Ovary (tissue), 9 donors: Measurements from ENCODE around the gene TRPM5. TPM values are rescaled to one million over a fixed set of nuclear protein-coding genes. Genes with fewer than 3 reads are reported as not detected.
"Not testable (repeated sequence)": the region's sequence is repeated elsewhere in the genome, so short reads cannot be mapped to it uniquely, and the experiment has no call there.

Source experiments
- DNase-seq, 5 donors: peaks; one replicate each; pipeline ENCODE4 v3.0.0-alpha.2; 2019 to 2020
- H3K27ac ChIP-seq, 2 donors: fragments of 200-600 bp; one replicate each; pipeline versions ENCODE4 v1.5.1 to v1.8.0; 2019 to 2022
- H3K27me3 ChIP-seq: fragments of 200-600 bp; one replicate; pipeline ENCODE4 v1.8.0; 2022
- H3K36me3 ChIP-seq: fragments of 200-600 bp; sonication (generic); one replicate; pipeline ENCODE4 v1.5.1; 2019
- H3K4me1 ChIP-seq: one replicate; pipeline ENCODE4 v1.8.1; 2013; ENCODE audit warnings: mild to moderate bottlenecking, moderate library complexity; ENCODE audit not compliant: insufficient read depth
- H3K4me3 ChIP-seq: fragments of 200-600 bp; sonication (generic); one replicate; pipeline ENCODE4 v1.5.1; 2017
- H3K9me3 ChIP-seq, 2 donors: fragments of 200-600 bp in 1 of 2; sonication (generic) in 1 of 2; one replicate each; pipeline versions ENCODE4 v1.5.1 to v1.8.1; 2013 to 2019; ENCODE audit warnings: mild to moderate bottlenecking in 1 of 2, moderate library complexity in 1 of 2
- EP300 ChIP-seq: sonication (generic); formaldehyde crosslinking; IDR thresholded peaks from one replicate; pipeline ENCODE4 v1.6.1; 2017; ENCODE audit warnings: antibody characterized with exemption
- POLR2A ChIP-seq: fragments of 450-650 bp; IDR thresholded peaks from one replicate; pipeline ENCODE4 v1.6.1; 2017; ENCODE audit warnings: antibody characterized with exemption, mild to moderate bottlenecking, moderate library complexity
- WGBS, 3 donors: extraction: QIAGEN DNeasy Blood & Tissue Kit in 1 of 3; methylation state at CpG; one replicate each; pipeline versions ENCODE4 v1.1.5 to v1.1.7; 2013 to 2017; 5-methylcytosine and 5-hydroxymethylcytosine counted together
- intact Hi-C, 4 donors: fragments of 100-400 bp; cut with DNase I; formaldehyde crosslinking; loops; one replicate each; pipeline versions ENCODE4 v1.11.0 to v1.15.1; 2022 to 2023
- polyA plus RNA-seq, 2 donors: library from polyadenylated mRNA; stranded (reverse); fragments of 200-250 nt in 1 of 2; fragments of 350-450 nt in 1 of 2; fragmentation: Illumina TruSeq in 1 of 2; extraction: RNeasy Lipid Tissue Mini Kit (QIAGEN cat#74804) in 1 of 2; gene quantifications; one replicate each; pipeline ENCODE4 v1.2.3, GENCODE V29; 2013 to 2014
- total RNA-seq, 7 donors: library from RNA; depleted of rRNA in 2 of 7; stranded (reverse); fragments of >200 nt in 2 of 7; fragmentation: NEBNext Ultra II Directional in 3 of 7; extraction: Animal tissue kit (Norgen Biotek cat#: 25700) in 3 of 7; gene quantifications; one replicate each; pipeline versions ENCODE4 v1.1.0 to v1.2.4, GENCODE V29; 2016 to 2023
- TF ChIP-seq, protein P1 (sequence below), 3 donors: fragments of 450-650 bp in 2 of 3; fragments of 200-600 bp in 1 of 3; IDR thresholded peaks; one replicate each; pipeline versions ENCODE4 v1.5.1 to v1.8.0; 2016 to 2022; ENCODE audit warnings: antibody characterized with exemption in 3 of 3, mild to moderate bottlenecking in 1 of 3
- donor health status: DM: no; HTN: no; CAD: no; lungs with moderate emphysema.
- donor health status: DM: no; HTN: no; CAD: no.
- donor health status: Bipolar disorder and iron deficiency.
- donor health status: DM: yes; HTN: yes; CAD: no.
- donor health status: DM: no; HTN: no; CAD: no.
- donor health status: DM: yes; HTN: yes; CAD: no.

The TRPM5 gene
- total and polyA plus RNA-seq, 9 donors: 0.05 to 0.11 (median 0.08) TPM; not detected in 6

DNA sequence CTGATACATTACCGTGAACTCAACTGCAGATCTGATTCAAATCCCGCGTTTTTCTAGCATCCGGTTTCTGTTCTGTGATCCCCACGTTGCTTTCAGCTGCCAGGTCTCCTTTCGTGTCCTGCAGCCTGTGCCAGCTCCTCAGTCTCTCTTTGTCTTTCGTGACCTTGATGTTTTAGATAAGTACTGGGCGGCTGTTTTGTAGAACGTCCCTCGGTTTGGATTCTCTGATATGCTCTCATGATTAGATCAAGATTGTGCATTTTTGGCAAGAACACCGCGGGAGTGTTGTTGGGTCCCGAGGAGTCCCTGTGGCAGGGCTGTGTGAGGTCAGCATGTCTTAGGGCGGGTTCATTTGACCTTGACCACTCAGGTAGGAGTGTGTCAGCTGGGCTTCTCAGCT, 39.1 kb upstream of the TRPM5 start:
- Histone ChIP-seq H3K27me3 (no peaks in the 10 kb centered on the region), H3K4me1 (no peaks in the 10 kb centered on the region), H3K36me3 (no peaks in the 10 kb centered on the region), H3K4me3 (no peak overlapping the region), H3K27ac (no peak overlapping the region), H3K9me3 (no peaks in the 10 kb centered on the region)
- WGBS, 3 donors: 5 to 15% (median 5%) methylated on average over 14 of the region's 14 CpGs
- no peak for DNase-seq
- TF ChIP-seq EP300: no peak
- TF ChIP-seq, protein P1, sequence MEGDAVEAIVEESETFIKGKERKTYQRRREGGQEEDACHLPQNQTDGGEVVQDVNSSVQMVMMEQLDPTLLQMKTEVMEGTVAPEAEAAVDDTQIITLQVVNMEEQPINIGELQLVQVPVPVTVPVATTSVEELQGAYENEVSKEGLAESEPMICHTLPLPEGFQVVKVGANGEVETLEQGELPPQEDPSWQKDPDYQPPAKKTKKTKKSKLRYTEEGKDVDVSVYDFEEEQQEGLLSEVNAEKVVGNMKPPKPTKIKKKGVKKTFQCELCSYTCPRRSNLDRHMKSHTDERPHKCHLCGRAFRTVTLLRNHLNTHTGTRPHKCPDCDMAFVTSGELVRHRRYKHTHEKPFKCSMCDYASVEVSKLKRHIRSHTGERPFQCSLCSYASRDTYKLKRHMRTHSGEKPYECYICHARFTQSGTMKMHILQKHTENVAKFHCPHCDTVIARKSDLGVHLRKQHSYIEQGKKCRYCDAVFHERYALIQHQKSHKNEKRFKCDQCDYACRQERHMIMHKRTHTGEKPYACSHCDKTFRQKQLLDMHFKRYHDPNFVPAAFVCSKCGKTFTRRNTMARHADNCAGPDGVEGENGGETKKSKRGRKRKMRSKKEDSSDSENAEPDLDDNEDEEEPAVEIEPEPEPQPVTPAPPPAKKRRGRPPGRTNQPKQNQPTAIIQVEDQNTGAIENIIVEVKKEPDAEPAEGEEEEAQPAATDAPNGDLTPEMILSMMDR (IDR thresholded peaks at IDR 0.05): no peak
- TF ChIP-seq POLR2A: no peak
- intact Hi-C loops: no loop called here

DNA sequence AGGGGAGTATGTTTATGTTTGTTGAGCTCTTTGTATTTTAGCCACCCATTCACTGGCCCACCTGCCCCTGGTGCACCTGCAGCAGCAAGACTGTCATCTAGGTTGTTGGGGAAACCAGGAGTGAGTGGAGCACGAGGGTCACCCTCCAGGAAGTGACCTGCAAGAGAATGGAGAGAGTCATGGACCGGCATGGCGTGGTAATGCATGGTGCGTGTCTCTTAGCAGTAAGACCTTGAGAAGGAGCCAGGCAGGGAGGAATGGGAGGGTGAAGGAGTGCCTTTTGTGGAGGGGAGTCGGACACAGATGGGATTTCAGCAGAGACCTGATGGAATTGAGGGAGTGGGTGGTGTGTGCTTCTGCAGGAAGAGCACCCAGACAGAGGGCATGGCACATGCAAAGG, 38.4 kb upstream of the TRPM5 start:
- no peaks in the 10 kb centered on the region for H3K27me3 ChIP-seq
- no peaks in the 10 kb centered on the region for H3K4me1 ChIP-seq
- intact Hi-C loops: no loop called here
- TF ChIP-seq EP300 (no peak), POLR2A (no peak)
- TF ChIP-seq, protein P1 (IDR thresholded peaks at IDR 0.05): no peak
- DNase-seq: no peak
- H3K27ac ChIP-seq: no peak overlapping the region
- H3K4me3 ChIP-seq: no peak overlapping the region
- no peaks in the 10 kb centered on the region for H3K36me3 ChIP-seq
- no peaks in the 10 kb centered on the region for H3K9me3 ChIP-seq
- WGBS, 3 donors: 5 to 20% (median 5%) methylated on average over 5 of the region's 5 CpGs

DNA sequence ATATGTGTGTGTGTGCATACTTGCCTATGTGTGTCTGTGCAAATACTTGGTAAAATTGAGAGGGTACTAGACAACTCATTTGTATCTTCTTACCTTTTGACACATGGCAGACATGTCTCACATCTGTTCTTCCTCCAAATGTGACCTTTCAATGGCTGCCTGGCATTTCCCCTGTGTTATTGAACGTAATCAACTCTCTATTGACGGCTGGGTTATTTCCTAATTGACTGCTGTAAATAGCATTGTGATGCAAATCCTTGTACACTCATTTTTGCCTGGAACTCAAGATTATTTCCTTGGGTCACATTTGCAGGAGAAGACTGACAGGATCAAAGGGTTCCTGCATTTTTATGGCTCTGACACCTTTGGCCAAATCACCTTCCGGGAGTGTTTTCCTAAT, 37.9 kb upstream of the TRPM5 start:
- Histone ChIP-seq H3K27me3 (no peaks in the 10 kb centered on the region), H3K27ac (no peak overlapping the region), H3K9me3 (no peaks in the 10 kb centered on the region), H3K4me1 (no peaks in the 10 kb centered on the region), H3K4me3 (no peak overlapping the region), H3K36me3 (no peaks in the 10 kb centered on the region)
- WGBS, 3 donors: 30 to 46% (median 38%) methylated on average over 3 of the region's 3 CpGs
- TF ChIP-seq EP300 (no peak), POLR2A (no peak)
- TF ChIP-seq, protein P1 (IDR thresholded peaks at IDR 0.05): no peak
- no peak for DNase-seq
- intact Hi-C loops: no loop called here

DNA sequence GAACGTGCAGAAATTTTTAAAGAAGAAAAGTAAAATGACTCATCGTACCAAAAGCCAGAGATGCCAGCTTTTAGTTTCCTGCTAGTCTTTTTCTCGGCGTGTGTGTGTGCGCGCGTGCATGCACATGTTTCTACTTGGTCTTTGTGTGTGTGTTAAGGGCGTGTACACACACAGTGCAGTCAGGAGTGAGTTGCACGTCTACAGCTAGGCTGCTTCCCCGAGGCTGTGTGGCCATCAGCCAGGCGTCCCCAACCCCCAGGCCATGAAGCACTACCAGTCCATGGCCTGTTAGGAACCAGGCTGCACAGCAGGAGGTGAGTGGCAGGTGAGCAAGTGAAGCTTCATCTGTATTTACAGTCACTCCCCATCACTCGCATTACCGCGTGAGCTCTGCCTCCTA, 36.9 kb upstream of the TRPM5 start:
- Histone ChIP-seq H3K27me3 (no peaks in the 10 kb centered on the region), H3K27ac (no peak overlapping the region), H3K4me1 (no peaks in the 10 kb centered on the region), H3K4me3 (no peak overlapping the region), H3K36me3 (no peaks in the 10 kb centered on the region), H3K9me3 (no peaks in the 10 kb centered on the region)
- DNase-seq: no peak
- intact Hi-C loops: no loop called here
- TF ChIP-seq, protein P1 (IDR thresholded peaks at IDR 0.05): no peak
- 80 to 85% (median 81%) methylated on average over 14 of the region's 14 CpGs for WGBS, 3 donors

DNA sequence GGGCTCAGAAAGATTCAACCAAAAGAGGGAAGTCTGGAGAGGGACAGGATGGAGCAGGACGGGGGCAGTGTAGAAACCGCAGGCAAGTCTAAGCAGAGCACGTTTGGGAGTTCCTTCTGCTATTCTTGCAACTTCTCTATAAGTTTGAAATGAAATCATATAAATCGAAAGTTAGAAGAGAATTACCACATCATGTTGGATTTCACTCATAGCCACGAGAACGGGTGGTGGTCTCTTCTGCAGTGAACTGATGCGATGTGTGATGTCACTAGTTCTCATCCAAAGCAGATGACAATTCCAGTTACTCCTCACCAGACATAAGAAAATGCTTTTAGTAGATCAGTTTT, 36.5 kb upstream of the TRPM5 start:
- Histone ChIP-seq H3K9me3 (no peaks in the 10 kb centered on the region), H3K4me1 (no peaks in the 10 kb centered on the region), H3K27ac (no peak overlapping the region), H3K4me3 (no peak overlapping the region), H3K36me3 (no peaks in the 10 kb centered on the region), H3K27me3 (no peaks in the 10 kb centered on the region)
- DNase-seq: no peak
- TF ChIP-seq, protein P1 (IDR thresholded peaks at IDR 0.05): no peak
- no peak for TF ChIP-seq POLR2A
- no peak for TF ChIP-seq EP300
- intact Hi-C loops: no loop called here
- WGBS, 3 donors: 73 to 77% (median 74%) methylated on average over 7 of the region's 7 CpGs

DNA sequence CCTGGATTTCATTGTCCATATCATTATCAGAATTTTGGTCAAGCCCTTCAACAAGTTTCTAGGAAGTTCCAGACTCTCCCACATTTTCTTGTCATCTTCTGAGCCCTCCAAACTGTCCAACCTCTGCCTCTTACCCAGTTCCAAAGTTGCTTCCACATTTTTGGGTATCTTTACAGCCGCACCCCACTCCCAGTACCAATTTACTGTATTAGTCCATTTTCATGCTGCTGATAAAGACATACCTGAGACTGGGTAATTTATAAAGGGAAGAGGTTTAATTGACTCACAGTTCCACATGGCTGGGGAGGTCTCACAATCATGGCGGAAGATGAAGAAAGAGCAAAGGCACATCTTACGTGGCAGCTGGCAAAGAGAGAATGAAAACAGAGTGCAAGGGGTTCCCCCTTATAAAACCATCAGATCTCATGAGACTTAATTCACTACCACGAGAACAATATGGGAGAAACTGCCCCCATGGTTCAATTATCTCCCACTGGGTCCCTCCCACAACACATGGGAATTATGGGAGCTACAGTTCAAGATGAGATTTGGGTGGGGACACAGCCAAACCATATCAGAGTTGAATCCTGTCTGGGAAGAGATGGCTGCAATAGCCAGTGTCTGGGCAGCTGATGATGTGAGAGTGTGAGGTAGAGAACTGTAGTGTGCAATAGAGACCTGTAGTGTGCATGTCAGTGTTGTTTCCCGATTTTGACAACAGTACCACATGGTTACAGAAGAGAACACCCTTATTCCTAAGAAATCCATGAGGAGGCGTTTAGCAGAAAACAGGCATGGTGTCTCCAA, 36.0 kb upstream of the TRPM5 start:
- H3K4me3 ChIP-seq, H3K36me3 ChIP-seq, intact Hi-C loops, DNase-seq, H3K4me1 ChIP-seq, H3K9me3 ChIP-seq, H3K27ac ChIP-seq, H3K27me3 ChIP-seq: not testable (repeated sequence)
- WGBS, 3 donors: 65 to 80% (median 65%) methylated on average over 6 of the region's 6 CpGs
